HG03045 (cell line): Measurements from ENCODE around the gene DDC.
"Not testable (repeated sequence)": the region's sequence is repeated elsewhere in the genome, so short reads cannot be mapped to it uniquely, and the experiment has no call there.

Experiments used
- ATAC-seq: cut with Tn5 transposase; IDR thresholded peaks from one replicate; pipeline ENCODE4 v1.9.1; 2021; ENCODE audit warnings: mild to moderate bottlenecking, moderate library complexity; ENCODE audit not compliant: unreplicated experiment

Gene DDC

DNA sequence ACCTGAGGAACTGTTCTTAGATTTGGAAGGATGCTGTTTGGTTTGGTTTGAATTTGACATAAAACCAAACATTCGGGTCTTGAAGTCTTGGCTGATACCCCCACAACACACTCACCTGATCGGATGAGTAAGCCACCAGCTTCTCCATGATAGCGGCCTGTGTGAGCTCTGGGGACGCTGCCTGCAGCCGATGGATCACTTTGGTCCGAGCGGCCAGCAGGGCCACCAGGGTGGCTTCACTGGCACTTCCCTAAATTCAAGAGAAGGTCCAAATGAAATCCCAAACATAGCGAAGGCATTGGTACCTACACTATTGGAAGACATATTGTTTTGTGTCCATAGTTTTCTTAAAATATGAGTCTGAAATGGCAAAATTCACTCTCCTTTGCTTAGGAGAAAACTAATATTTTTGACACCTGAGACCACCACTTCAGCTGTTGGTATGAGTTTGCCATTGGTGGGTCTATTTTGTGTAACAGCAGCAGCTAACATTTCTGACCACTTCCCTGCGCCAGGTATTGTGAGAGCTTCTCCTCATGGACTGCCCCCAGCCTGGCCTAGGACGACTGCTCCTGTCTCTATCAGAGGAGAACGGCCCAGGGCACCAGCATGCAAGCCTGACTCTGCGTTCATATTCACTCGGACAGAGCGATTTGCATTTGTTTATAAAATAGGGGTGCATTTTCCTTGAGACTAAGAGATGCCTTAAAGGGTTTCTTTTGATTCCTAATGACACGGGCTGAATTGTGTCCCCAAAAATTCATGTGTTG, 35.9 kb downstream of the DDC start:
- ATAC-seq, result no peak

GRCh38 chr7:50528266-50529092, 36.7 kb downstream of the DDC start:
- ATAC-seq, result no peak

DNA sequence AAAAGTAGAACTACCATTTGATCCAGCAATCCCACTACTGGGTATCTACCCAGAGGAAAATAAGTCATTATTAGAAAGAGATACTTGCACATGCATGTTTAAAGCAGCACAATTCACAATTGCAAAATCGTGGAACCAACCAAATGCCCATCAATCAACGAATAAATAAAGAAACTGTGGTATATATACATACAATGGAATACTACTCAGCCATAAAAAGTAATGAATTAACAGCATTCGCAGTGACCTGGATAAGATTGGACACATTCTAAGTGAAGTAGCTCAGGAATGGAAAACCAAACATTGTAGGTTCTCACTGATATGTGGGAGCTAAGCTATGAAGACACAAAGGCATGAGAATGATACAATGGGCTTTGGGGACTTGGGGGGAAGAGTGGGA, 45.9 kb downstream of the DDC start:
- not testable (repeated sequence) for ATAC-seq

DNA sequence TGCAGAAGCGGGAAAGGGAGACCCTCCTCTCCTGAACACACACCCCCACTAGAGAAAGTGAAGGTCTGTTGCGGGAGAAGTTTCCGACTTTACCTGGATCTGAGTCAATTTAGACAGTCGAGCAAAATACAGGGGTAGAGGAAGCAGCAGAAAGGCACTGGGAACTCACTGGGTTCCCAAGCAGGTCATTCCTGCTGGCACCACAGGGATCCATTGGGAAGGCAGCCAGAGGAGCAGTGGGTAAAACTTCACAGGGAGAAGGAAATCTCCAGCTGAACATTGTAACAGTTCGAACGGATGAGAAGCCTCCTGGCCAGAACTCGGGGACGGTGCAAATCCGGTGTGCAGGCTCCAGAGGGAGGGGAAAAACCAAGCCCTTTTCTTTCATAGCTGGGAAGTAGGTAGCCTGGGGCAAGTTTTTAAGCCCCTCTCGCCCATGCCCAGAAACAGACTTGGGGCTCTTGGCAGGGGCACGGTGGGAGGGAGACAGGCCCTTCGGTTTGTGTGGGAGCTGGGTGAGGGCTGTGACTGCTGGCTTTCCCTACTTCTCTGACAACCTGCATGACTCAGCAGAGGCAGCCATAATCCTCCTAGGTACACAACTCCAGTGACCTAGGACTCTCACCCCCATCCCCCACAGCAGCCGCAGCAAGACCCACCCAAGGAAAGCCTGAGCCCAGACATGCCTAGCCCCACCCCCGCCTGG, 51.9 kb downstream of the DDC start:
- ATAC-seq, result no peak

GRCh38 chr7:50512384-50512783, 52.8 kb downstream of the DDC start:
- ATAC-seq, result no peak

DNA sequence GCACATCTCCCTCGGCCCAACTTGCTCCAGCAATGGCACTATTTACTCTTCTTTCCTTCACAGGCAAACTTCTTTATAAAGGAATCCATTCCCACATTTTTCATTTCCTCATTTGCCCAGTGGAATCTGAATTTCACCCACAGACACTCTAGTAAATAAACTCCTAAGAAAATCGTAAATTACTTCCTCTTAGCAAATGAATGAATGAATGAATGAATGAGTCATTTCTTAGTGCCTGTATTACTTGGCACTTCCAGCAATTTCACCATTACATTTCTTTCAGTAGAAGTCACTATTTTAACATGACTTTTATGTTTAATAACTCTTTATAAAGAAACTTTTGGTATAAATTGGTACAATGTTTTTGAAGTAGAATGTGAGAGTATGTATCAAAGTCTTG, 55.7 kb downstream of the DDC start:
- no peak for ATAC-seq

DNA sequence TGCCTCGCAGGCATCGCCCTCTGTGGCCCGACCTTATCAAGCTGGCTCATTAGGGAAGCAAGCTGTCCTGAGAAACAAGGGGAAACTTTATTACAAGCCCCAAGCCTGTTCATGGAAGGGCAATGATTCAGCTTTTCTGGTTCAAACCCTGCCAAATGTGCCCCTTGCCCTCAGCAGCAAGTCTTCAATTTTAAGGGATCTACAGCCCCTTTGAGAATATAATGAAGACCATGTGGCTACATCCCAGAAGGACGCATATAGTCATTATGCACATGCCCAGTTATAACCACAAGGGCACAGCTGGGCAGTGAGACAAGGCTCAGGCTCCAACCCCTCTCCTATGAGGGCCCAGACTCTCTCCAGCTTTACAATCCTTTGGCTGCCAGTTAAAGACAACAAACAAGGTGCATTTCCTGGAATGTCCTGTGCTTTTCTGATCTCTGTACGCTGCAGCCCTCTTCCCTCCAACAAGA, 56.7 kb downstream of the DDC start:
- ATAC-seq, result no peak

DNA sequence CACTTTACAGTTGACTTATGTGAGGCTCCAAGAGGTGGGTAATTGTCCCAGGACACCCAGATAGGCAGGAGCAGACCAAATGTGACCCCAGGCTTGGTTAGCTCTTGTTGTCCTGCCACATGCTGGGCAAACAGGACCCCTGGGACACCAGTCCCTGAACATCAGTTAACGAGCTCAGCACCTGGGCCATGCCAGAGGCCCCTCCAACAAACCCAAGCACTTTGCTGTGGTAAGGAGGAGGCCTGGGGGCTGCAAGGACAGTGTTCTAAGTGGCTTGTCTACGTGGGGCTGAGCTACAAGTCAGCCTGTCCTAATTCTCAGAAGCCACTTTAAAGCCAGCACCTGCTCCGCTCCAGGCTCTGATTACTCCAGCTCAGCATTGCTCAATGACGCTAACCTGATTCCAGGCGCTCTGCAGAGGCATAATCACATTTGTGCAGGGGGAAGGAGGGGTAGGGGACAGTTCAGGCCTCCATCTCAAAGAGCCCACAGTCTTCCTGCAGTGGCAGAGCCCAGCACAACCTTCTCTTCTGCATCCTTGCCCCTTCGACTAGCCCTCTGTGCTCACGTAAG, 57.2 kb downstream of the DDC start:
- no peak for ATAC-seq

GRCh38 chr7:50505553-50506210, 59.5 kb downstream of the DDC start:
- ATAC-seq, result no peak

GRCh38 chr7:50504646-50505546, 60.3 kb downstream of the DDC start:
- no peak for ATAC-seq

GRCh38 chr7:50502947-50503346, 62.3 kb downstream of the DDC start:
- ATAC-seq, result no peak

DNA sequence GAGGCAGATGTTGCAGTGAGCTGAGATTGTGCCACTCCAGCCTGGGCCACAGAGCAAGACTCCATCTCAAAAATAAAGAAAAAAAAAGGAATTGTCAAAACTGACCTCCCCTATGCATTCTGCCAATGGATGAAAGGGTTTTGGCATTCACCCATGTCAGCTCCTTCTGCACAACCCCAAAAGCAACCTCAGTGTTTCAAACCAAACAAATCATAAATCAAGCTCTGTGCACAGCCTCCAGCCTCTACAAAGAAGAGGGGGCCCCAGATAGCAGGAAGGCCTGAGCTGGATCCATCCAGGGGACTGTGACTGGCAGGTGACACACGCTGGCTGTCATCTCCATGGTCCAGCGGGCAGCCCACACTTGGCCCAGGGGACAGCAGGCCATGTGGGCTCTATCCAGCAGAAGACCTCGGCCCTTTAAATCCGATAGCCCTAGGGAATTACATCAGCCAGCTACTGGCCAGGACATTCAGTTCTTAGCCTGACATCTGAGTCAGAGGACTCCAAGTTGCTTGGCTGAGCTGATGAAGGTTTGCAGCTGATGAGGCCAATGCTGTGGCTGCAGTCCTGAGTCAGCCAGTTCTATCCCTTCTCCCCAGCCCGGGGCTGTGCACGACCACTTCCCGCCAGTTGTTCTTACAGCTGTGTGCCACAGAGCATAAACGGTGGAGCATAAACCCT, 63.1 kb downstream of the DDC start:
- ATAC-seq, result no peak

DNA sequence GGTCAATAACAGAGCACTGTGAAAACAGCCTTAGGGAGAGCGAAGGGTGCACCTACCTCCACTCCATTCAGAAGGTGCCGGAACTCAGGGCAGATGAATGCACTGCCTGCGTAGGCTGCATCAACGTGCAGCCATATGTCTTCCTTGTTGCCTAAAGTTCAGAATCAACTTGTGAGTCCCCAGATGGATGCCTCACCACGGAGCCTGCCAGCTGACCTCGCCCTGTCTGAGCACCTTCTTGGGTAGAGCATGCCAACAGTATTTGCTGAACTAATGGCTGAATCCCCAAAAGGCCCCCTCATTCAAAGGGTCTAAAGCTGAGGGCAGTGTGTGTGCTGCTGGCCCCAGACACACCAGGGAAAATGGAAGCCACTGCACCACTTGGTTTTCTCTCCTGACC, 66.1 kb downstream of the DDC start:
- no peak for ATAC-seq

DNA sequence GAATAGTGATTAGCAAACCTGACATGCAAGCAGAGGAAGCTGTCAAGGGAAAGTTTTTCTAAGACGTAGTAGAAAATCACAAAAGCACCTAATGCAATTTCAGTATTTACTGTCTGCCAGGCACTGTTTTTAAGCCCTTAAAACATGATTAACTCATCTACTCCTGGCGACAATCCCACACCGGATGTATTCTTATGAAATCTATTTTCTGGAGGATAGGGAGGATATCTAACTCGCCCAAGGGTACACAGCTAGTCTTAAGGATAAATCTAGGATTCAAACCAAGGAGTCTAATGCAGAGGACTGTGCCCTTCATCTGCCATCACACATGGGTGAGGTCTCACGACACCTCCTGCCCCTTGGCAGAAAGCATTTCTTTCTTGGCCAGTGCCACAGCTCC, 67.2 kb downstream of the DDC start:
- no peak for ATAC-seq

GRCh38 chr7:50497068-50497642, 68.0 kb downstream of the DDC start:
- ATAC-seq, result no peak

- ATAC-seq, result no peak
These were observed 68.6 kb downstream of the DDC start for GRCh38 chr7:50496569-50496968.

- no peak for ATAC-seq
These were observed 69.5 kb downstream of the DDC start for GRCh38 chr7:50495746-50496145.

DNA sequence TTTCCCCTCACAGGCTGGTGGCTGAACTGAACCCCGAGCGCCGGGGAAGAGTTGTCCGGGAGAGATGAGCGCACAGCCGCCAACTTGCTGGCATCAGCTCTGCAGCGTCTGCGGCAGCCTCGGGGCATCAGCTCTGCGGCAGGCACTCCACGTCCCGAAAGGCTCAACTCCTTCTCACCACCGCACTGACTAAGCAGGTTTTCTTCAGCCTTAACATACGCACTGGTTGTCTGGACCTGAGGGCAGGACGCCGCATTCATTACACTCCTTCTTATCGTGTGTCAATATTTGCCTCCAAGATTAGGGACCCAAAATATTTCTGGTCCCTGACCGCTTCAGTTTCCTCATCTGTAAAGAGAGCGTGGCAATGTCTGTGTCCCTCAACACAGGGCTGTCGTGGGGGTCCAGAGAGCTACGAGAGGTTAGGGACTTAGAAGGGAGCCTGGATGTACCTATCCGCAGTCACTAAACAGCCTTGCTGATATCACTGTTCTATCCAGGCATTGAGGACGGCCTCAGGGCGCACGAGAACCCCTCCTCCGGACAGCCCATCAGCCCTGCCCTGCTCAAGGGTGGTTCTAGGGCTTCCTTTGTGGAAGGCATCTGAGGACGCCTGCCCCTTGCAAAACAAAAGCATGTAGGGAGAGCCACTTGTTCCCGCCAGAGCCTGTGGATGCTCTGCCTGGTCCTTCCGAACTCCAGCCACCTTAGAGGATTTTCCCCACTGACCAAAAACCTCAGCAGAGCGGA, 72.3 kb downstream of the DDC start:
- ATAC-seq, result no peak
